ENCODE data around the gene FOXP3. TPM values are rescaled to one million over a fixed set of nuclear protein-coding genes. Genes with fewer than 3 reads are reported as not detected.

Gene FOXP3
- total RNA-seq, 1 experiment from 2014 or later: 0.15 TPM

- H3K9me3 ChIP-seq (ENCODE audit: control insufficient read depth in 1 of 2, insufficient read depth in 1 of 2, low read depth in 1 of 2, low read length in 2 of 2): no peaks in the 10 kb centered on the region
- BruUV-seq (replicated peaks): no TSS peak
- POLR2A ChIA-PET: no interaction called here
These were observed 51.6 kb downstream of the FOXP3 start for GRCh38 chrX:49212861-49213260.

More at GRCh38 chrX:49212861-49213260, 51.6 kb downstream of the FOXP3 start:
- Histone ChIP-seq H3K27ac (ENCODE audit: low read depth, low read length) (no peak overlapping the region), H2AFZ (ENCODE audit: low read depth, low read length, poor library complexity, severe bottlenecking) (no peak overlapping the region), H3K9ac (ENCODE audit: low read length) (no peak overlapping the region), H3K4me3 (replicated peaks in 1 of 2; ENCODE audit: low read depth in 1 of 2, low read length in 2 of 2) (no peak overlapping the region), H3K4me2 (ENCODE audit: low read length) (no peak overlapping the region), H3K9me2 (ENCODE audit: insufficient read depth) (no peaks in the 10 kb centered on the region), H3K27me3 (ENCODE audit: insufficient read depth, low read length) (no peaks in the 10 kb centered on the region), H3K36me3 (ENCODE audit: control insufficient read depth in 1 of 2, insufficient read depth in 2 of 2, low read length in 2 of 2) (no peaks in the 10 kb centered on the region), H3K4me1 (ENCODE audit: control insufficient read depth in 1 of 2, insufficient read depth in 2 of 2, low read length in 2 of 2) (no peaks in the 10 kb centered on the region), H3K79me2 (ENCODE audit: insufficient read depth, low read length) (no peaks in the 10 kb centered on the region), H4K20me1 (ENCODE audit: insufficient read depth) (no peaks in the 10 kb centered on the region)
- TF ChIP-seq TCF7L2 (IDR thresholded peaks at IDR 0.05; ENCODE audit: borderline replicate concordance, extremely low read depth, insufficient read depth, insufficient read length) (no peak), ZBTB33 (IDR thresholded peaks at IDR 0.05; ENCODE audit: extremely low read depth, insufficient replicate concordance, low read length) (no peak), ELF1 (IDR thresholded peaks at IDR 0.05; ENCODE audit: borderline replicate concordance, low read depth) (no peak), ZFX (IDR thresholded peaks at IDR 0.05) (no peak), CTCF (IDR thresholded peaks at IDR 0.05 in 2 of 3, conservative IDR thresholded peaks at IDR 0.05 in 1 of 3; ENCODE audit: borderline replicate concordance in 1 of 3, insufficient read depth in 1 of 3, low read depth in 2 of 3, low read length in 2 of 3) (no peak), JUND (IDR thresholded peaks at IDR 0.05) (no peak), REST (IDR thresholded peaks at IDR 0.05; ENCODE audit: low read depth) (no peak)
- ATAC-seq (no peak), DNase-seq (ENCODE audit: low read depth, low spot score) (no peak)
- RAD21 ChIA-PET (ENCODE audit: low non-redundant PET in 1 of 2, low total read pairs in 2 of 2, uncharacterized antibody in 2 of 2, unreplicated experiment in 2 of 2): no interaction called here
- CTCF ChIA-PET: no interaction called here
- intact Hi-C loops (cut with micrococcal nuclease): no loop called here

All from HCT116 (cell line).